ENCODE results near the gene KRTAP10-1.

Gene KRTAP10-1

GRCh38 chr21:44529503-44530125 lies 10.4 kb downstream of the KRTAP10-1 start:
- no peaks in the 10 kb centered on the region for H4K20me1 ChIP-seq (ENCODE audit: low read depth, low read length)
- H3K9me2 ChIP-seq (replicated peaks; ENCODE audit: insufficient read depth, low read length): no peaks in the 10 kb centered on the region
- H2AFZ ChIP-seq (ENCODE audit: low read depth, low read length, severe bottlenecking): no peak overlapping the region
- H3K27ac ChIP-seq (ENCODE audit: low read depth, low read length): no peak overlapping the region
- H3F3A ChIP-seq (ENCODE audit: insufficient read depth): no peaks in the 10 kb centered on the region
- TF ChIP-seq CTCF (IDR thresholded peaks at IDR 0.05; ENCODE audit: insufficient read depth, low read length, poor library complexity, severe bottlenecking): no peak
- TF ChIP-seq EZH2phosphoT487 (conservative IDR thresholded peaks at IDR 0.05; ENCODE audit: low read length): no peak
- H3K36me3 ChIP-seq (ENCODE audit: low read length): no peaks in the 10 kb centered on the region
- no peak overlapping the region for H3K9ac ChIP-seq (ENCODE audit: low read length)
- H3K4me2 ChIP-seq (ENCODE audit: low read depth, low read length, poor library complexity, severe bottlenecking): no peak overlapping the region
- H3K4me3 ChIP-seq (ENCODE audit: insufficient read depth, low read length, poor library complexity, severe bottlenecking): no peak overlapping the region
- H3K27me3 ChIP-seq (ENCODE audit: low read length): no peaks in the 10 kb centered on the region
- H3K79me2 ChIP-seq (ENCODE audit: insufficient read depth, low read length): no peaks in the 10 kb centered on the region
- H3K9me3 ChIP-seq (ENCODE audit: insufficient read depth, low read length): peaks cover 2% of the 10 kb centered on the region; the same call in 1 of the 2 replicates

- H3K4me2 ChIP-seq (ENCODE audit: low read depth, low read length, poor library complexity, severe bottlenecking): no peak overlapping the region
- H3F3A ChIP-seq (ENCODE audit: insufficient read depth): no peaks in the 10 kb centered on the region
- H3K79me2 ChIP-seq (ENCODE audit: insufficient read depth, low read length): no peaks in the 10 kb centered on the region
- no peak overlapping the region for H3K4me3 ChIP-seq (ENCODE audit: insufficient read depth, low read length, poor library complexity, severe bottlenecking)
- peaks cover 8% of the 10 kb centered on the region; the same call in 1 of the 2 replicates for H3K9me3 ChIP-seq (ENCODE audit: insufficient read depth, low read length)
- no peaks in the 10 kb centered on the region for H4K20me1 ChIP-seq (ENCODE audit: low read depth, low read length)
- no peak overlapping the region for H3K27ac ChIP-seq (ENCODE audit: low read depth, low read length)
- no peaks in the 10 kb centered on the region for H3K36me3 ChIP-seq (ENCODE audit: low read length)
- no peak overlapping the region for H2AFZ ChIP-seq (ENCODE audit: low read depth, low read length, severe bottlenecking)
- H3K9me2 ChIP-seq (replicated peaks; ENCODE audit: insufficient read depth, low read length): no peaks in the 10 kb centered on the region
- H3K9ac ChIP-seq (ENCODE audit: low read length): no peak overlapping the region
- TF ChIP-seq CTCF (IDR thresholded peaks at IDR 0.05; ENCODE audit: insufficient read depth, low read length, poor library complexity, severe bottlenecking): no peak
- no peak for TF ChIP-seq EZH2phosphoT487 (conservative IDR thresholded peaks at IDR 0.05; ENCODE audit: low read length)
- H3K27me3 ChIP-seq (ENCODE audit: low read length): no peaks in the 10 kb centered on the region
Measured at GRCh38 chr21:44529011-44529421, 11.0 kb downstream of the KRTAP10-1 start.

- Histone ChIP-seq H3K9me3 (ENCODE audit: insufficient read depth, low read length) (peaks cover 12% of the 10 kb centered on the region; the same call in 1 of the 2 replicates), H3K9ac (ENCODE audit: low read length) (no peak overlapping the region), H3K27ac (ENCODE audit: low read depth, low read length) (no peak overlapping the region), H2AFZ (ENCODE audit: low read depth, low read length, severe bottlenecking) (no peak overlapping the region), H3K79me2 (ENCODE audit: insufficient read depth, low read length) (no peaks in the 10 kb centered on the region), H3K27me3 (ENCODE audit: low read length) (no peaks in the 10 kb centered on the region), H3K36me3 (ENCODE audit: low read length) (no peaks in the 10 kb centered on the region), H3K4me3 (ENCODE audit: insufficient read depth, low read length, poor library complexity, severe bottlenecking) (no peak overlapping the region), H3F3A (ENCODE audit: insufficient read depth) (no peaks in the 10 kb centered on the region), H4K20me1 (ENCODE audit: low read depth, low read length) (no peaks in the 10 kb centered on the region), H3K9me2 (replicated peaks; ENCODE audit: insufficient read depth, low read length) (no peaks in the 10 kb centered on the region), H3K4me2 (ENCODE audit: low read depth, low read length, poor library complexity, severe bottlenecking) (no peak overlapping the region)
- TF ChIP-seq CTCF (IDR thresholded peaks at IDR 0.05; ENCODE audit: insufficient read depth, low read length, poor library complexity, severe bottlenecking): no peak
- TF ChIP-seq EZH2phosphoT487 (conservative IDR thresholded peaks at IDR 0.05; ENCODE audit: low read length): no peak
Measured at GRCh38 chr21:44528634-44528995, 11.4 kb downstream of the KRTAP10-1 start.

Measured in SU-DHL-6 (cell line).